IMR-90 (cell line): ENCODE measurements around the gene VKORC1L1. TPM values are rescaled to one million over a fixed set of nuclear protein-coding genes. Genes with fewer than 3 reads are reported as not detected.

Experiments
- ATAC-seq: fragments of 200-7000 bp; cut with Tn5 transposase; 2 replicates; pipeline ENCODE4 v1.9.1; 2020; ENCODE audit warnings: low read depth, mild to moderate bottlenecking, moderate library complexity
- BruUV-seq: library from RNA; stranded (reverse); fragments of 400-500 nt; replicated peaks from 2 replicates; lab custom pipeline; 2021; lab: Mats Ljungman, UMichigan
- CTCF ChIA-PET: fragments of 300-600 bp; formaldehyde crosslinking; extraction: SDS; loops from one replicate; lab custom pipeline; 2021; ENCODE audit warnings: antibody characterized with exemption; lab: Yijun Ruan, JAX
- POLR2A ChIA-PET: fragments of 300-600 bp; sonication (Branson Sonifier 250); formaldehyde crosslinking; loops from one replicate; lab custom pipeline; 2022; ENCODE audit warnings: antibody characterized with exemption; ENCODE audit not compliant: unreplicated experiment; lab: Charles Lee
- DNase-seq: peaks from one replicate; pipeline ENCODE4 v3.0.0; 2013
- H2AFZ ChIP-seq: replicated peaks from 2 replicates; pipeline ENCODE3; 2013; ENCODE audit warnings: low read length, mild to moderate bottlenecking; ENCODE audit not compliant: poor library complexity
- H2AK5ac ChIP-seq: 2 replicates; pipeline ENCODE4 v1.6.1; 2013; ENCODE audit warnings: low read depth, low read length, inconsistent platforms
- H2AK9ac ChIP-seq: replicated peaks from 2 replicates; pipeline ENCODE3; 2013; ENCODE audit warnings: mild to moderate bottlenecking, low read depth, low read length, moderate library complexity; ENCODE audit not compliant: poor library complexity
- H2BK120ac ChIP-seq: 2 replicates; pipeline ENCODE4 v1.6.1; 2013; ENCODE audit warnings: low read depth, low read length, inconsistent platforms
- H2BK15ac ChIP-seq: 3 replicates; pipeline ENCODE4 v1.6.1; 2013; ENCODE audit warnings: low read depth, low read length, inconsistent platforms
- H2BK20ac ChIP-seq: 2 replicates; pipeline ENCODE4 v1.6.1; 2013; ENCODE audit warnings: low read depth, mild to moderate bottlenecking, inconsistent platforms, low read length, moderate library complexity
- H2BK5ac ChIP-seq: 2 replicates; pipeline ENCODE4 v1.6.1; 2013; ENCODE audit warnings: mild to moderate bottlenecking, low read depth, low read length, inconsistent platforms; ENCODE audit not compliant: poor library complexity, severe bottlenecking
- H3K14ac ChIP-seq: replicated peaks from 2 replicates; pipeline ENCODE4 v1.6.1; 2013; ENCODE audit warnings: low read depth, low read length, inconsistent platforms
- H3K18ac ChIP-seq: 2 replicates; pipeline ENCODE4 v1.6.1; 2013; ENCODE audit warnings: low read depth, low read length, control low read depth
- H3K23ac ChIP-seq: 2 replicates; pipeline ENCODE4 v1.6.1; 2013; ENCODE audit warnings: low read depth, low read length, inconsistent platforms
- H3K27ac ChIP-seq: 2 replicates; pipeline ENCODE4 v1.5.1; 2013; ENCODE audit warnings: mild to moderate bottlenecking, control low read depth, low read length; ENCODE audit not compliant: insufficient read depth
- H3K27me3 ChIP-seq: 2 replicates; pipeline ENCODE4 v1.6.1; 2013; ENCODE audit warnings: low read length; ENCODE audit not compliant: control insufficient read depth, insufficient read depth
- H3K36me3 ChIP-seq: 2 replicates; pipeline ENCODE4 v1.6.1; 2013; ENCODE audit warnings: low read length, mixed read lengths; ENCODE audit not compliant: control insufficient read depth, insufficient read depth
- H3K4ac ChIP-seq: 2 replicates; pipeline ENCODE4 v1.6.1; 2013; ENCODE audit warnings: low read depth, low read length, inconsistent platforms
- H3K4me1 ChIP-seq: 2 replicates; pipeline ENCODE4 v1.6.1; 2013; ENCODE audit warnings: low read length, mixed read lengths; ENCODE audit not compliant: control insufficient read depth, insufficient read depth
- H3K4me2 ChIP-seq: 2 replicates; pipeline ENCODE4 v1.6.1; 2013; ENCODE audit warnings: low read depth, mild to moderate bottlenecking, control low read depth, low read length, moderate library complexity
- H3K4me3 ChIP-seq: 2 replicates; pipeline ENCODE4 v1.5.1; 2013; ENCODE audit warnings: low read depth, mild to moderate bottlenecking, control low read depth, low read length, moderate library complexity; ENCODE audit not compliant: insufficient read depth
- H3K56ac ChIP-seq: 2 replicates; pipeline ENCODE4 v1.6.1; 2013; ENCODE audit warnings: low read length, inconsistent platforms; ENCODE audit not compliant: insufficient read depth; ENCODE audit errors: extremely low read depth
- H3K79me1 ChIP-seq, 2 experiments: 2 replicates each; pipeline ENCODE4 v1.6.1; 2013; ENCODE audit warnings: low read length in 2 of 2, inconsistent platforms in 1 of 2, low read depth in 1 of 2
- H3K9ac ChIP-seq: 2 replicates; pipeline ENCODE4 v1.6.1; 2013; ENCODE audit warnings: low read depth, low read length, control low read depth
- H3K9me1 ChIP-seq: 2 replicates; pipeline ENCODE4 v1.6.1; 2013; ENCODE audit warnings: low read length, inconsistent platforms; ENCODE audit not compliant: insufficient read depth
- H3K9me3 ChIP-seq: 2 replicates; pipeline ENCODE4 v1.6.1; 2013; ENCODE audit warnings: low read length; ENCODE audit not compliant: control insufficient read depth, insufficient read depth
- H4K20me1 ChIP-seq: 2 replicates; pipeline ENCODE4 v1.6.1; 2013; ENCODE audit warnings: low read length, inconsistent platforms; ENCODE audit not compliant: insufficient read depth
- H4K5ac ChIP-seq: 2 replicates; pipeline ENCODE4 v1.6.1; 2013; ENCODE audit warnings: mild to moderate bottlenecking, low read depth, low read length, control low read depth
- H4K8ac ChIP-seq, 2 experiments: 2 replicates each; pipeline ENCODE4 v1.6.1; 2013; ENCODE audit warnings: low read depth in 2 of 2, low read length in 2 of 2, control low read depth in 1 of 2, inconsistent platforms in 1 of 2
- H4K91ac ChIP-seq: 2 replicates; pipeline ENCODE4 v1.6.1; 2013; ENCODE audit warnings: low read depth, low read length, inconsistent platforms; ENCODE audit not compliant: insufficient read depth
- POLR2A ChIP-seq: IDR thresholded peaks from 2 replicates; pipeline ENCODE4 v1.6.1; 2012; ENCODE audit warnings: mild to moderate bottlenecking, low read depth, low read length
- whole genome bisulfite sequencing, 2 experiments: methylation state at CpG; one replicate each; pipeline versions ENCODE4 v1.1.5 to v1.1.7; 2013; ENCODE audit warnings: missing lambda C conversion rate in 2 of 2; ENCODE audit not compliant: insufficient read length in 1 of 2; ENCODE audit errors: extremely low coverage in 2 of 2; 5-methylcytosine and 5-hydroxymethylcytosine counted together
- dilution Hi-C: fragments of 300-500 bp; cut with HindIII; formaldehyde crosslinking; loops from one replicate; pipeline ENCODE4 v1.14.3; 2018; ENCODE audit warnings: low sequenced_read_pairs; ENCODE audit not compliant: unreplicated experiment
- in situ Hi-C: fragments of 300-500 bp; cut with MboI; formaldehyde crosslinking; loops from 3 replicates; pipeline ENCODE4 v1.14.3; 2019; ENCODE audit warnings: low sequenced_read_pairs, inconsistent platforms, mixed read lengths
- intact Hi-C: fragments of 100-400 bp; cut with micrococcal nuclease; formaldehyde crosslinking; loops from 2 replicates; pipeline ENCODE4 v1.10.0; 2022
- polyA plus RNA-seq, 3 experiments: library from polyadenylated mRNA; depleted of rRNA; stranded (reverse); fragments of >200 nt; gene quantifications; 2 replicates each; pipeline ENCODE4 v1.2.3, GENCODE V29; 2012; ENCODE audit warnings: low replicate concordance in 1 of 3
- total RNA-seq: library from RNA; depleted of rRNA; stranded (reverse); fragments of >200 nt; gene quantifications from 2 replicates; pipeline ENCODE4 v1.2.3, GENCODE V29; 2012

Gene VKORC1L1
- total and polyA plus RNA-seq, 2 of the 4 experiments (the other 2 are of a cell fraction): 12.5 to 14.5 TPM

GRCh38 chr7:65839846-65840245 is 33.0 kb upstream of the VKORC1L1 start:
- H4K91ac ChIP-seq: no peak overlapping the region
- no peaks in the 10 kb centered on the region for H3K36me3 ChIP-seq
- H2BK120ac ChIP-seq: no peak overlapping the region
- no peaks in the 10 kb centered on the region for H3K27me3 ChIP-seq
- H3K27ac ChIP-seq: no peak overlapping the region
- no peak overlapping the region for H3K4ac ChIP-seq
- H4K20me1 ChIP-seq: no peaks in the 10 kb centered on the region
- no peak overlapping the region for H3K14ac ChIP-seq
- POLR2A ChIA-PET: no interaction called here
- H3K9me1 ChIP-seq: no peaks in the 10 kb centered on the region
- H3K56ac ChIP-seq: no peak overlapping the region
- H2BK20ac ChIP-seq: no peak overlapping the region
- TF ChIP-seq POLR2A: no peak
- H3K4me1 ChIP-seq: no peaks in the 10 kb centered on the region
- CTCF ChIA-PET: no interaction called here
- H3K9me3 ChIP-seq: no peaks in the 10 kb centered on the region
- H3K23ac ChIP-seq: no peak overlapping the region
- no peak overlapping the region for H2AK5ac ChIP-seq
- no peak overlapping the region for H2AFZ ChIP-seq
- intact Hi-C loops (no loop called here), in situ Hi-C loops (no loop called here), dilution Hi-C loops (no loop called here)
- no peak overlapping the region for H2BK15ac ChIP-seq
- no peak overlapping the region for H3K4me2 ChIP-seq
- no peak overlapping the region for H2BK5ac ChIP-seq
- no peaks in the 10 kb centered on the region for H3K79me1 ChIP-seq
- no peak overlapping the region for H4K5ac ChIP-seq
- H2AK9ac ChIP-seq: no peak overlapping the region
- ATAC-seq (no peak), DNase-seq (no peak)
- H3K18ac ChIP-seq: no peak overlapping the region
- BruUV-seq: no TSS peak
- no peak overlapping the region for H3K9ac ChIP-seq
- H3K4me3 ChIP-seq: no peak overlapping the region
- no peak overlapping the region for H4K8ac ChIP-seq
- 82% methylated on average over 5 of the region's 6 CpGs; no CpG with 5 or more reads in 1 of the 2 experiments for WGBS, 2 experiments
